ENCODE results near the gene CUEDC1. TPM values are rescaled to one million over a fixed set of nuclear protein-coding genes. Genes with fewer than 3 reads are reported as not detected.

The CUEDC1 gene
- total RNA-seq, 4 donors from 2014 or later: 20.2 to 27.3 (median 24.6) TPM

DNA sequence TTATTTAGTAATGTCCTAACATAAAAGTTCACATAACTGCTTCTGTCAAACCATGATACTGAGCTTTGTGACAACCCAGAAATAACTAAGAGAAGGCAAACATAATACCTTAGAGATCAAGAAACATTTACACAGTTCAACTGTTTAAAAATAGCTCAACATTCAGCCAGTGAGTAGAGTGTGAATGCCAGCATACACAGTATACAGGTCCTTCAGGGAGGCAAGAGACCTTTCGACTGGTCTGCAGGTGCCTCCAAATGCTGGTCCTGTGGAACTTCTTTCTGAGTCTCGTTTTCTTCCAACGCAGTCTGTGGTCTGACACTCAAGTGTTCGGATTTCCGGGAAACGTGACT lies 115.7 kb downstream of the CUEDC1 start:
- intact Hi-C loops (cut with DNase I; ENCODE audit: low total_unique reads): loop anchor here (10.0 kb wide), 1 partner anchor 705 kb away; no protein-coding TSS in a partner anchor
- TF ChIP-seq, protein P1, sequence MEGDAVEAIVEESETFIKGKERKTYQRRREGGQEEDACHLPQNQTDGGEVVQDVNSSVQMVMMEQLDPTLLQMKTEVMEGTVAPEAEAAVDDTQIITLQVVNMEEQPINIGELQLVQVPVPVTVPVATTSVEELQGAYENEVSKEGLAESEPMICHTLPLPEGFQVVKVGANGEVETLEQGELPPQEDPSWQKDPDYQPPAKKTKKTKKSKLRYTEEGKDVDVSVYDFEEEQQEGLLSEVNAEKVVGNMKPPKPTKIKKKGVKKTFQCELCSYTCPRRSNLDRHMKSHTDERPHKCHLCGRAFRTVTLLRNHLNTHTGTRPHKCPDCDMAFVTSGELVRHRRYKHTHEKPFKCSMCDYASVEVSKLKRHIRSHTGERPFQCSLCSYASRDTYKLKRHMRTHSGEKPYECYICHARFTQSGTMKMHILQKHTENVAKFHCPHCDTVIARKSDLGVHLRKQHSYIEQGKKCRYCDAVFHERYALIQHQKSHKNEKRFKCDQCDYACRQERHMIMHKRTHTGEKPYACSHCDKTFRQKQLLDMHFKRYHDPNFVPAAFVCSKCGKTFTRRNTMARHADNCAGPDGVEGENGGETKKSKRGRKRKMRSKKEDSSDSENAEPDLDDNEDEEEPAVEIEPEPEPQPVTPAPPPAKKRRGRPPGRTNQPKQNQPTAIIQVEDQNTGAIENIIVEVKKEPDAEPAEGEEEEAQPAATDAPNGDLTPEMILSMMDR (IDR thresholded peaks at IDR 0.05): no peak
- no peak for TF ChIP-seq POLR2AphosphoS5 (IDR thresholded peaks at IDR 0.05)
- no peak for TF ChIP-seq EP300 (IDR thresholded peaks at IDR 0.05; ENCODE audit: low read depth)
- no peak for TF ChIP-seq POLR2A (IDR thresholded peaks at IDR 0.05)
- in situ Hi-C loops (cut with MboI; ENCODE audit: low pct_ligation_motif_present in 1 of 4, low pct_unique_long_range_greater_than_20kb in 1 of 4, low sequenced_read_pairs in 3 of 4): loop anchor here in 1 of 4 donors (10.0 kb wide), 1 partner anchor 715 kb away; no protein-coding TSS in a partner anchor
- Histone ChIP-seq H3K36me3 (peaks cover 0 to 22% (median 10%) of the 10 kb centered on the region in 4 donors), H3K4me3 (no peak overlapping the region), H3K27ac (no peak overlapping the region), H3K27me3 (no peaks in the 10 kb centered on the region), H3K4me1 (no peaks in the 10 kb centered on the region), H3K9me3 (no peaks in the 10 kb centered on the region)
- WGBS, 2 donors (ENCODE audit: low coverage in 1 of 2): 91 to 93% methylated on average over 5 to 6 of the region's 6 CpGs
- no peak for DNase-seq

DNA sequence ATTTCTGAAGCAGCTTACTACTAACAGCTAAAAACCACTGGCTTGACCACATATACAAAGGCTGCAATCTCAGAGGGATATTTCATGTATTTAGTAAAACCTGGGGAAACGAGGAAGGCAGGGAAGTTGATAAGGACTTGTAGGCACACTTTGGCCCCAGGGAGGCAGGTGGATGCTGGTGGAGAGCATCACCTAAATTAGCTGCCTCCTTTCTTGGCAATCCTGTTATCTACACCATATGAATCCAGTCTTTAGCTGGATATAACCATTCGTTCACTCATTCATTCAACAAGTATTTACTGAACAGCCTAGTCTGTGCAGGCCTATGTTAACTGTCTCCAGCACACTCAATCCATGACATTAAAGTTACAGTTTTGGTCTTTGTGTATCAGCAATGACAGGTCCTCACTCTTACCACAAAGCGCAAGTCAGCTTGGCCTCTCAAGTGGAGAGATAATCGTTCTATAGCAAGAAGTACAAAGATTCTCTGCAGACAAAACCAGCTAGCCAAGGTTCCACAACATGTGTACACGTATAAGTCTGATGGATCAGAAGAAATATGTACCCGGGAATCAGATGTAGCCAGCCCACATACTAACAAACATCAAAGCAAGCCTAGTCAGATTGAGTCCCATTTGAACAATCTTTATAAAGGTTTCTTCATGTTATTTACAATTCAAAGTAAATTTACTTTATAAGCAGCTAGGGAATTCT lies 116.2 kb downstream of the CUEDC1 start:
- H3K9me3 ChIP-seq: no peaks in the 10 kb centered on the region
- no peaks in the 10 kb centered on the region for H3K4me1 ChIP-seq
- in situ Hi-C loops (cut with MboI; ENCODE audit: low pct_ligation_motif_present in 1 of 4, low pct_unique_long_range_greater_than_20kb in 1 of 4, low sequenced_read_pairs in 3 of 4) (loop anchor here in 1 of 4 donors (10.0 kb wide), 1 partner anchor 714 kb away; no protein-coding TSS in a partner anchor), intact Hi-C loops (cut with DNase I; ENCODE audit: low total_unique reads) (loop anchor here (10.0 kb wide), 1 partner anchor 704 kb away; no protein-coding TSS in a partner anchor)
- H3K4me3 ChIP-seq: no peak overlapping the region
- no peaks in the 10 kb centered on the region for H3K27me3 ChIP-seq
- H3K27ac ChIP-seq: no peak overlapping the region
- WGBS, 2 donors (ENCODE audit: low coverage in 1 of 2): 73 to 84% methylated on average over 6 of the region's 6 CpGs
- TF ChIP-seq POLR2AphosphoS5 (IDR thresholded peaks at IDR 0.05): no peak
- peaks cover 0 to 22% (median 10%) of the 10 kb centered on the region in 4 donors for H3K36me3 ChIP-seq
- no peak for DNase-seq

DNA sequence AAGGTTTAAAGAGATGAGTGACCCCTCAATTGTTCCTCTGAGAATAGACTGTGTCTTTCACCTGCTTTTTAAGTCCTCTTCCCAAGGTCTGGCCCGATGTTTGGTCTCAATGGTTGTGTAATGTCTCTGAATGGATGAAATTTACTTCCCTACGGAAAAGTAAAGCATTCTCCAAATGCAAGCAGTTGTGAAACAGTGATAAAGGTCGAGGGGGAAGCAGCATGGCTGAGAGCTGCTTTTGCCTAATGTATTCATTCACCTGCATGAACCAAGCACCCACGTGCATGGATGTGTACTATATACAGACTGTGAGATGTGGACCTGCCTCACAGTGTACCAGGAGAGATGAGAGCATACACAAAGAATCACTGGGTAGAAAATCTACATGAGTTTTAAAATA lies 116.8 kb downstream of the CUEDC1 start:
- no peaks in the 10 kb centered on the region for H3K27me3 ChIP-seq
- intact Hi-C loops (cut with DNase I; ENCODE audit: low total_unique reads): loop anchor here (10.0 kb wide), 1 partner anchor 704 kb away; no protein-coding TSS in a partner anchor
- H3K27ac ChIP-seq: no peak overlapping the region
- no peaks in the 10 kb centered on the region for H3K9me3 ChIP-seq
- peaks cover 0 to 22% (median 10%) of the 10 kb centered on the region in 4 donors for H3K36me3 ChIP-seq
- peaks cover 0 to under 1% (median 0%) of the 10 kb centered on the region in 4 donors for H3K4me1 ChIP-seq
- DNase-seq: no peak
- in situ Hi-C loops (cut with MboI; ENCODE audit: low pct_ligation_motif_present in 1 of 4, low pct_unique_long_range_greater_than_20kb in 1 of 4, low sequenced_read_pairs in 3 of 4): loop anchor here in 1 of 4 donors (10.0 kb wide), 1 partner anchor 714 kb away; no protein-coding TSS in a partner anchor
- TF ChIP-seq POLR2AphosphoS5 (IDR thresholded peaks at IDR 0.05) (no peak), POLR2A (IDR thresholded peaks at IDR 0.05) (no peak), EP300 (IDR thresholded peaks at IDR 0.05; ENCODE audit: low read depth) (no peak)
- TF ChIP-seq, protein P1 (IDR thresholded peaks at IDR 0.05): no peak
- no peak overlapping the region for H3K4me3 ChIP-seq
- WGBS, 2 donors (ENCODE audit: low coverage in 1 of 2): 59 to 68% methylated on average over 4 of the region's 4 CpGs

DNA sequence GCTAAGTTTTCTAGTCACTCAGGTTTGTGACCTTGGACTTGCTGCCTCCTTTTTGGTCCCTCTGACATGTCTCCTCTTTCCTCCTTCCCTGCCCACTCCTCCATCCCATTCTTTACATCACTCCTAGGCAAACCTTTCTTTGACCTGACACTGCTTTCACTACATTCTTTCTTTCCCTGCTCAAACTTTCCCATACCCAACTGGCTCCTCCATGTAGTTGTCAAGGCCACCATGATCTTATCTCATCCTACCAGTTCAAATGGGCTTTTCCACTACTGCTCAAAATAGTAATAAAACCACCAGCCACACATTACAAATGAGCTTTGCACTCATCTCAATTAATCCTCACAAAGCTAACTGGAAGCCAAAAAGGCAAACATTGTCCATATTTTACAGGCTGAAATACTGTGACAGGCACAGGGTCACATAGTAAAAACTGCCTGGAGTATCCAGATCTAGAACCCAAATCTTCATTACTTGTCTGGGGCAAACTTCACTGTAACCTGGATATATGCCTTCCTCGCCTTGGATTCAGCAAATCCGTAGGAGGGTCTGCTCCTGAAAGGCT lies 119.8 kb downstream of the CUEDC1 start:
- intact Hi-C loops (cut with DNase I; ENCODE audit: low total_unique reads) (loop anchor here (10.0 kb wide), 1 partner anchor 701 kb away; no protein-coding TSS in a partner anchor), in situ Hi-C loops (cut with MboI; ENCODE audit: low pct_ligation_motif_present in 1 of 4, low pct_unique_long_range_greater_than_20kb in 1 of 4, low sequenced_read_pairs in 3 of 4) (loop anchor here in 1 of 4 donors (10.0 kb wide), 1 partner anchor 711 kb away; no protein-coding TSS in a partner anchor)

More for the DNA sequence above, 119.8 kb downstream of the CUEDC1 start:
- no peak for DNase-seq
- H3K9me3 ChIP-seq: no peaks in the 10 kb centered on the region
- 100% methylated on average over 2 of the region's 2 CpGs for WGBS, 2 donors (ENCODE audit: low coverage in 1 of 2)
- H3K4me1 ChIP-seq: peaks cover 0 to 9% (median 9%) of the 10 kb centered on the region in 4 donors
- TF ChIP-seq, protein P1 (IDR thresholded peaks at IDR 0.05): no peak
- TF ChIP-seq POLR2A (IDR thresholded peaks at IDR 0.05) (no peak), POLR2AphosphoS5 (IDR thresholded peaks at IDR 0.05) (no peak), EP300 (IDR thresholded peaks at IDR 0.05; ENCODE audit: low read depth) (no peak)
- peaks cover 0 to 15% (median 6%) of the 10 kb centered on the region in 4 donors for H3K36me3 ChIP-seq
- no peak overlapping the region for H3K4me3 ChIP-seq
- H3K27ac ChIP-seq: no peak overlapping the region
- no peaks in the 10 kb centered on the region for H3K27me3 ChIP-seq

Data from transverse colon (tissue), 4 donors.